Spleen (tissue), 11 donors: ENCODE data around the gene TGDS. TPM values are rescaled to one million over a fixed set of nuclear protein-coding genes. Genes with fewer than 3 reads are reported as not detected.

Source experiments
- DNase-seq: peaks from one replicate; pipeline ENCODE4 v3.0.0-alpha.2; 2020
- H3K27ac ChIP-seq, 8 donors: fragments of 200-600 bp; sonication (generic) in 7 of 8; 1 replicate in 4 of 8; 2 replicates in 4 of 8; pipeline versions ENCODE4 v1.5.0 to v1.8.0; 2016 to 2021; ENCODE audit warnings: inconsistent platforms in 4 of 8, mild to moderate bottlenecking in 4 of 8, moderate library complexity in 1 of 8
- H3K27me3 ChIP-seq, 7 donors: fragments of 200-600 bp; sonication (generic) in 6 of 7; replicated peaks in 1 of 7; 1 replicate in 4 of 7; 2 replicates in 3 of 7; pipeline versions ENCODE4 v1.5.0 to v1.8.0; 2016 to 2021; ENCODE audit warnings: inconsistent platforms in 3 of 7, mild to moderate bottlenecking in 1 of 7
- H3K36me3 ChIP-seq, 6 donors: fragments of 200-600 bp; sonication (generic) in 5 of 6; 1 replicate in 4 of 6; 2 replicates in 2 of 6; pipeline versions ENCODE4 v1.5.0 to v1.8.0; 2016 to 2021; ENCODE audit warnings: inconsistent platforms in 2 of 6
- H3K4me1 ChIP-seq, 6 donors: fragments of 200-600 bp; sonication (generic) in 5 of 6; 1 replicate in 3 of 6; 2 replicates in 3 of 6; pipeline versions ENCODE4 v1.5.0 to v1.8.0; 2016 to 2021; ENCODE audit warnings: inconsistent platforms in 3 of 6
- H3K4me3 ChIP-seq, 8 donors: fragments of 200-600 bp; sonication (generic) in 7 of 8; 1 replicate in 4 of 8; 2 replicates in 4 of 8; pipeline versions ENCODE4 v1.5.0 to v1.8.0; 2016 to 2021; ENCODE audit warnings: inconsistent platforms in 4 of 8, mild to moderate bottlenecking in 4 of 8, moderate library complexity in 2 of 8
- H3K9me3 ChIP-seq, 8 donors: fragments of 200-600 bp; sonication (generic) in 7 of 8; 1 replicate in 4 of 8; 2 replicates in 4 of 8; pipeline versions ENCODE4 v1.5.0 to v1.8.0; 2016 to 2021; ENCODE audit warnings: inconsistent platforms in 4 of 8
- CTCF ChIP-seq, 11 experiments: fragments of 200-600 bp in 7 of 11; fragments of 450-650 bp in 4 of 11; sonication (generic) in 4 of 11; IDR thresholded peaks in 8 of 11; conservative IDR thresholded peaks in 3 of 11; 1 replicate in 7 of 11; 2 replicates in 4 of 11; pipeline versions ENCODE4 v1.4.0 to v1.8.0; 2016 to 2021; ENCODE audit warnings: antibody characterized with exemption in 11 of 11, inconsistent platforms in 4 of 11, mild to moderate bottlenecking in 1 of 11
- POLR2A ChIP-seq, 3 donors: fragments of 450-650 bp; IDR thresholded peaks; one replicate each; pipeline ENCODE4 v1.5.1; 2017; ENCODE audit warnings: antibody characterized with exemption in 3 of 3, mild to moderate bottlenecking in 1 of 3
- POLR2AphosphoS5 ChIP-seq, 3 donors: sonication (generic); formaldehyde crosslinking; IDR thresholded peaks; one replicate each; pipeline ENCODE4 v1.5.1; 2017; ENCODE audit warnings: antibody characterized with exemption in 3 of 3
- WGBS, 5 donors: extraction: QIAGEN DNeasy Blood & Tissue Kit in 3 of 5; methylation state at CpG; one replicate each; pipeline versions ENCODE4 v1.1.5 to v1.1.7; 2013 to 2018; 5-methylcytosine and 5-hydroxymethylcytosine counted together
- intact Hi-C: fragments of 100-400 bp; cut with DNase I; formaldehyde crosslinking; loops from one replicate; pipeline ENCODE4 v1.15.0; 2023; ENCODE audit warnings: low total_unique reads
- polyA plus RNA-seq, 3 donors: library from polyadenylated mRNA; stranded (reverse); fragments of 200-250 nt; gene quantifications; one replicate each; pipeline ENCODE4 v1.2.1, GENCODE V29; 2013
- total RNA-seq, 7 donors: library from RNA; depleted of rRNA in 3 of 7; stranded (reverse); fragments of >200 nt in 3 of 7; fragmentation: NEBNext Ultra II Directional in 4 of 7; extraction: Animal tissue kit (Norgen Biotek cat#: 25700) in 4 of 7; gene quantifications; one replicate each; pipeline versions ENCODE4 v1.1.0 to v1.2.1, GENCODE V29; 2016 to 2021
- donor health status: healthy with polysubstance abuse.
- donor health status: DM: no; HTN: no; CAD: no; lungs with moderate emphysema.
- donor health status: DM: no; HTN: no; CAD: no.
- donor health status: Bipolar disorder and iron deficiency.
- donor health status: healthy.
- donor health status: DM: no; HTN: no; CAD: no.
- donor health status: DM: yes; HTN: yes; CAD: no.

The TGDS gene
- total and polyA plus RNA-seq, 10 donors: 9.6 to 16.3 (median 11.7) TPM

- Histone ChIP-seq H3K9me3 (no peaks in the 10 kb centered on the region), H3K27ac (no peak overlapping the region), H3K4me1 (peaks cover 0 to 8% (median 1%) of the 10 kb centered on the region in 6 donors), H3K4me3 (no peak overlapping the region), H3K27me3 (no peaks in the 10 kb centered on the region), H3K36me3 (peaks cover 3 to 88% (median 40%) of the 10 kb centered on the region in 6 donors)
- no peak for DNase-seq
- 95 to 97% (median 95%) methylated on average over 6 of the region's 6 CpGs for WGBS, 5 donors
- intact Hi-C loops: no loop called here
- TF ChIP-seq POLR2A (IDR thresholded peaks at IDR 0.05) (no peak), CTCF (IDR thresholded peaks at IDR 0.05 in 8 of 11, conservative IDR thresholded peaks at IDR 0.05 in 3 of 11) (no peak), POLR2AphosphoS5 (IDR thresholded peaks at IDR 0.05) (no peak)
Observed at GRCh38 chr13:94585543-94586101, 10.3 kb downstream of the TGDS start.

- intact Hi-C loops: no loop called here
- TF ChIP-seq POLR2A (IDR thresholded peaks at IDR 0.05): no peak
- TF ChIP-seq CTCF (IDR thresholded peaks at IDR 0.05 in 8 of 11, conservative IDR thresholded peaks at IDR 0.05 in 3 of 11): no peak
- TF ChIP-seq POLR2AphosphoS5 (IDR thresholded peaks at IDR 0.05): no peak
Observed at GRCh38 chr13:94583926-94584325, 12.0 kb downstream of the TGDS start.

GRCh38 chr13:94579063-94579462, 16.9 kb downstream of the TGDS start:
- Histone ChIP-seq H3K4me3 (no peak overlapping the region), H3K27ac (no peak overlapping the region), H3K9me3 (no peaks in the 10 kb centered on the region), H3K4me1 (no peaks in the 10 kb centered on the region), H3K27me3 (no peaks in the 10 kb centered on the region), H3K36me3 (peaks cover 6 to 100% (median 87%) of the 10 kb centered on the region in 6 donors)
- TF ChIP-seq CTCF (IDR thresholded peaks at IDR 0.05 in 8 of 11, conservative IDR thresholded peaks at IDR 0.05 in 3 of 11) (no peak), POLR2AphosphoS5 (IDR thresholded peaks at IDR 0.05) (no peak), POLR2A (IDR thresholded peaks at IDR 0.05) (no peak)
- no peak for DNase-seq
- WGBS, 5 donors: 90 to 95% (median 92%) methylated on average over 1 of the region's 1 CpG
- intact Hi-C loops: no loop called here

More at GRCh38 chr13:94583926-94584325, 12.0 kb downstream of the TGDS start:
- no peak for DNase-seq
- Histone ChIP-seq H3K27me3 (no peaks in the 10 kb centered on the region), H3K9me3 (no peaks in the 10 kb centered on the region), H3K4me1 (peaks cover 0 to 5% (median 0%) of the 10 kb centered on the region in 6 donors), H3K27ac (no peak overlapping the region), H3K36me3 (peaks cover 3 to 90% (median 56%) of the 10 kb centered on the region in 6 donors), H3K4me3 (no peak overlapping the region)
- 91 to 98% (median 98%) methylated on average over 1 of the region's 1 CpG for WGBS, 5 donors

GRCh38 chr13:94569615-94570014, 26.3 kb downstream of the TGDS start:
- Histone ChIP-seq H3K4me3 (no peak overlapping the region), H3K27me3 (no peaks in the 10 kb centered on the region), H3K36me3 (peaks cover 0 to 66% (median 43%) of the 10 kb centered on the region in 6 donors), H3K9me3 (no peaks in the 10 kb centered on the region), H3K4me1 (no peaks in the 10 kb centered on the region), H3K27ac (no peak overlapping the region)
- intact Hi-C loops: no loop called here
- DNase-seq: no peak
- no peak for TF ChIP-seq POLR2AphosphoS5 (IDR thresholded peaks at IDR 0.05)
- TF ChIP-seq CTCF (IDR thresholded peaks at IDR 0.05 in 8 of 11, conservative IDR thresholded peaks at IDR 0.05 in 3 of 11): no peak
- no peak for TF ChIP-seq POLR2A (IDR thresholded peaks at IDR 0.05)
- WGBS, 5 donors: 89 to 96% (median 95%) methylated on average over 3 of the region's 3 CpGs
